Left lung (tissue), 10 donors: ENCODE measurements around the gene ZNF177. TPM values are rescaled to one million over a fixed set of nuclear protein-coding genes. Genes with fewer than 3 reads are reported as not detected.

Experiments used
- ATAC-seq: fragments of 200-7000 bp; cut with Tn5 transposase; one replicate; pipeline ENCODE4 v1.9.1; 2020; ENCODE audit warnings: moderate library complexity
- DNase-seq, 4 donors: peaks; one replicate each; pipeline ENCODE4 v3.0.0-alpha.2; 2013 to 2020
- H3K27ac ChIP-seq, 2 donors: fragments of 200-600 bp; sonication (generic) in 1 of 2; one replicate each; pipeline versions ENCODE4 v1.5.0 to v1.8.0; 2020 to 2021
- H3K27me3 ChIP-seq, 2 donors: fragments of 200-600 bp; sonication (generic) in 1 of 2; one replicate each; pipeline versions ENCODE4 v1.5.0 to v1.8.0; 2020 to 2021
- H3K36me3 ChIP-seq, 2 donors: fragments of 200-600 bp; sonication (generic) in 1 of 2; one replicate each; pipeline versions ENCODE4 v1.5.0 to v1.8.0; 2020 to 2021
- H3K4me1 ChIP-seq, 2 donors: fragments of 200-600 bp; one replicate each; pipeline ENCODE4 v1.8.0; 2021
- H3K4me3 ChIP-seq, 2 donors: fragments of 200-600 bp; sonication (generic) in 1 of 2; one replicate each; pipeline versions ENCODE4 v1.5.0 to v1.8.0; 2020 to 2021; ENCODE audit warnings: mild to moderate bottlenecking in 1 of 2
- H3K9me3 ChIP-seq, 2 donors: fragments of 200-600 bp; sonication (generic) in 1 of 2; one replicate each; pipeline versions ENCODE4 v1.5.0 to v1.8.0; 2020 to 2021
- intact Hi-C, 2 donors: fragments of 100-400 bp; cut with DNase I; formaldehyde crosslinking; loops; one replicate each; pipeline versions ENCODE4 v1.11.2 to v1.14.2; 2022
- polyA plus RNA-seq, 6 donors: library from polyadenylated mRNA; unstranded; fragments of 120-200 nt; gene quantifications; one replicate each; pipeline ENCODE4 v1.2.1, GENCODE V29; 2013; ENCODE audit not compliant: insufficient read length in 6 of 6
- total RNA-seq, 2 donors: library from RNA; stranded (reverse); fragmentation: NEBNext Ultra II Directional; extraction: Animal tissue kit (Norgen Biotek cat#: 25700); gene quantifications; one replicate each; pipeline ENCODE4 v1.2.1, GENCODE V29; 2021
- TF ChIP-seq, protein P1 (sequence below), 2 donors: fragments of 200-600 bp; sonication (generic) in 1 of 2; IDR thresholded peaks; one replicate each; pipeline versions ENCODE4 v1.5.0 to v1.8.0; 2021; ENCODE audit warnings: antibody characterized with exemption in 2 of 2
- donor health status: DM: no; HTN: yes; CAD: no.
- donor health status: DM: no; HTN: no; CAD: no.

ZNF177 gene
- total and polyA plus RNA-seq, 8 donors = 1.6 to 15.5 (median 13.2) TPM

DNA sequence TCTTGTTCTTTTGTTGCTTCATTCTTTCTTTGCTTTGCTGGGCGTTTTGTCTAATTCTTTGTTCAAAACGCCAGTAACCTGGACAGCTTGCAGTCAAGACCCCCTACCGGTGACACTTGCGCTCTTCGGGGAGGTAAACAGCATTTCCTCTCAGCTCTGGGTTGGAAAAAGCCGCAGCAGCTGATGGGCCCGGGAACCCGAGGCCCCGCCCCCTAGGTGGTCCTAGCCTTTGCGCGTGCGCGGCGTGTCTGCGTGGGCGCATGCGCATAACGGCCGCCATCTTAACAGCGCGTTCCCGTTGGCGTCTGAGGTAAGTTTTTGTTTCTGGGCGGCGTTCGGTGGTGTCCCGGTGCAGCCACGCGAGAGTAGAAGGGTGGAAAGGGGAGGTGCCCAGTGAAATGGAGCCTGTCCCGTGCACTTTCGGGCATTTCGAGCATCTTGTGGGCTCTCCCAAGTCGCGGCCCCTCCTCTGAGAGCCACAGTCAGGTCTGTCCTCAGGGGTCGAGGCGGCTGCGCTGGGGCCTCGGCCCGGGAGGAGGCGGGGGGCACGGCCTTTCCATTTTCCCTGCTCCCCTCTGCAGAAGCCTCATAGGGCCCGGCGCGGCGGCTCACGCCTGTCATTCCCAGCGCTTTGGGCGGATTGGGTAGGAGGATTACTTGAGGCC, 38.8 kb upstream of the ZNF177 start, which contains the start of gene ZNF559:
ZNF559 (plus strand) TSS at position 261 of the 665 bp plus-strand sequence. CDS start 14,371 bp downstream, outside the sequence.
- H3K4me3 ChIP-seq = peak within 1 kb of the TSS; percentile 78 to 91
- intact Hi-C loops = no loop called here
- H3K4me1 ChIP-seq = peaks cover 4 to 13% of the 10 kb centered on the region in 2 donors
- TF ChIP-seq, protein P1, sequence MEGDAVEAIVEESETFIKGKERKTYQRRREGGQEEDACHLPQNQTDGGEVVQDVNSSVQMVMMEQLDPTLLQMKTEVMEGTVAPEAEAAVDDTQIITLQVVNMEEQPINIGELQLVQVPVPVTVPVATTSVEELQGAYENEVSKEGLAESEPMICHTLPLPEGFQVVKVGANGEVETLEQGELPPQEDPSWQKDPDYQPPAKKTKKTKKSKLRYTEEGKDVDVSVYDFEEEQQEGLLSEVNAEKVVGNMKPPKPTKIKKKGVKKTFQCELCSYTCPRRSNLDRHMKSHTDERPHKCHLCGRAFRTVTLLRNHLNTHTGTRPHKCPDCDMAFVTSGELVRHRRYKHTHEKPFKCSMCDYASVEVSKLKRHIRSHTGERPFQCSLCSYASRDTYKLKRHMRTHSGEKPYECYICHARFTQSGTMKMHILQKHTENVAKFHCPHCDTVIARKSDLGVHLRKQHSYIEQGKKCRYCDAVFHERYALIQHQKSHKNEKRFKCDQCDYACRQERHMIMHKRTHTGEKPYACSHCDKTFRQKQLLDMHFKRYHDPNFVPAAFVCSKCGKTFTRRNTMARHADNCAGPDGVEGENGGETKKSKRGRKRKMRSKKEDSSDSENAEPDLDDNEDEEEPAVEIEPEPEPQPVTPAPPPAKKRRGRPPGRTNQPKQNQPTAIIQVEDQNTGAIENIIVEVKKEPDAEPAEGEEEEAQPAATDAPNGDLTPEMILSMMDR (IDR thresholded peaks at IDR 0.05) = peak in 1 of 2 donors; percentile 41
- peak; percentile 97 for ATAC-seq
- peaks cover 0 to 37% of the 10 kb centered on the region in 2 donors for H3K36me3 ChIP-seq
- no peaks in the 10 kb centered on the region for H3K27me3 ChIP-seq
- peaks cover 0 to 69% of the 10 kb centered on the region in 2 donors for H3K9me3 ChIP-seq
- peak within 1 kb of the TSS; percentile 91 for H3K27ac ChIP-seq
- DNase-seq = peak; percentile 93 to 98 (median 96)

DNA sequence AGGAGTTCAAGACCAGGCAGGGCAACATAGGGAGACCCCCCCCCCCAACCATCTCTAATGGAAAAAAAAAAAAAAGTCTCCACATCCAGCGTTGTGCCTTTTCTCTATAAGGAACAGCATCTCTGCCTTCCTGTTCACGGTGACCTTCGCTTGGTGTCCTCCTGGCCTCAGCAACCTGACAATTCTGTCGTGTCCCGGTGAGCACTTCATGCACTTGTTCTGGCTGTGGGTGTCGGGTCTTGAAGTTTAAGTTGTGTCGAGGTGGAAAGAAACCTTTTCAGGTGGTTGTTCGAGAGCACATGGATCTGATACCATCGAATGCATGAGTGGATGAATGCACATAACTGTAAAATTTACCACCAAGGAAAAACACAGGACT, 38.2 kb upstream of the ZNF177 start:
- intact Hi-C loops = no loop called here
- TF ChIP-seq, protein P1 (IDR thresholded peaks at IDR 0.05) = no peak

DNA sequence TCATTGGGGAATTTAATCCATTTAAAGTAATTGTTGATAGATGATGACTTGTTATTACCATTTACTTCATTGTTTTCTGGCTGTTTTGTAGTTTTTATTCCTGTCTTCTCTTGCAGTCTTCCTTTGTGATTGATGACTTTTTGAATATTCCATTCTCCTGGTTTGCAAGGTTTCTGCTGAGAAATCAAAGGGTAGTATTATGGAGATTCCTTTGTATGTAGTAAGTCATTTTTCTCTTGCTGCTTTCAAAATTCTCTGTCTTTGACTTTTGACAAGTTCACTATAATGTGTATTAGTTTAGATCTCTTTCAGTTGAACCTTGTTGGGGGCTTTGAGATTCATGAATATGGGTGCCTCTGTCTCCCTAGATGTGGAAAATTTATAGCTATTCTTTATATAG, 32.8 kb upstream of the ZNF177 start:
- DNase-seq (no peak), ATAC-seq (no peak)
- H3K4me1 ChIP-seq = peaks cover 0 to 2% of the 10 kb centered on the region in 2 donors
- peaks cover 23 to 100% of the 10 kb centered on the region in 2 donors for H3K9me3 ChIP-seq
- H3K36me3 ChIP-seq = peaks cover 0 to 91% of the 10 kb centered on the region in 2 donors
- H3K27ac ChIP-seq = no peak overlapping the region
- TF ChIP-seq, protein P1 (IDR thresholded peaks at IDR 0.05) = no peak
- intact Hi-C loops = no loop called here
- no peak overlapping the region for H3K4me3 ChIP-seq
- no peaks in the 10 kb centered on the region for H3K27me3 ChIP-seq

More for the DNA sequence above, 38.2 kb upstream of the ZNF177 start:
- DNase-seq (no peak), ATAC-seq (no peak)
- Histone ChIP-seq H3K4me3 (peak overlapping the region; percentile 78 to 91), H3K36me3 (peaks cover 0 to 41% of the 10 kb centered on the region in 2 donors), H3K4me1 (peaks cover 4 to 13% of the 10 kb centered on the region in 2 donors), H3K9me3 (peaks cover 3 to 70% of the 10 kb centered on the region in 2 donors), H3K27ac (peak overlapping the region; percentile 91), H3K27me3 (no peaks in the 10 kb centered on the region)

DNA sequence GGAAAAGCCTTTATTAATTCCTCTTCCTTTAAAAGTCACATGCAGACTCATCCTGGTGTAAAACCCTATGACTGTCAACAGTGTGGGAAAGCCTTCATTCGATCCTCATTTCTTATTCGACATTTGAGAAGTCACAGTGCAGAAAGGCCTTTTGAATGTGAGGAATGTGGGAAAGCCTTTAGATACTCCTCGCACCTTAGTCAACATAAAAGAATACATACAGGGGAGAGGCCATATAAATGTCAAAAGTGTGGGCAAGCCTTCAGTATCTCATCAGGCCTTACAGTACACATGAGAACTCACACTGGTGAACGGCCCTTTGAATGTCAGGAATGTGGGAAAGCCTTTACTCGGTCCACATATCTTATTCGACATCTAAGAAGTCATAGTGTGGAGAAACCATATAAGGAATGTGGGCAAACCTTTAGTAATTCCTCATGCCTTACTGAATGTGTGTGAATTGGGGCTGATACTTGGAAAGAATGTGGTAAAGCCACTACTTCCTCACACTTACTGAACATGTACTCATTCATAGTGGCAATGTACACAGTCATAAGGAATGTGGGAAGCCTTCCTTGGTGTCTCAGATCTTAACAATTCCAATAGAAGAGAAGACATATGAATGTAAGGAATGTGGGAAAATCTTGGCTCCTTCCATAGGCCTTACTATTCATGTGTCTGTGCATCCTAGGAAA, 20.1 kb upstream of the ZNF177 start:
- Histone ChIP-seq H3K27ac (no peak overlapping the region), H3K9me3 (peaks cover 41 to 100% of the 10 kb centered on the region in 2 donors), H3K4me3 (no peak overlapping the region), H3K4me1 (no peaks in the 10 kb centered on the region), H3K27me3 (no peaks in the 10 kb centered on the region), H3K36me3 (peaks cover 0 to 84% of the 10 kb centered on the region in 2 donors)
- TF ChIP-seq, protein P1 (IDR thresholded peaks at IDR 0.05) = no peak
- intact Hi-C loops = no loop called here
- DNase-seq (no peak), ATAC-seq (no peak)

DNA sequence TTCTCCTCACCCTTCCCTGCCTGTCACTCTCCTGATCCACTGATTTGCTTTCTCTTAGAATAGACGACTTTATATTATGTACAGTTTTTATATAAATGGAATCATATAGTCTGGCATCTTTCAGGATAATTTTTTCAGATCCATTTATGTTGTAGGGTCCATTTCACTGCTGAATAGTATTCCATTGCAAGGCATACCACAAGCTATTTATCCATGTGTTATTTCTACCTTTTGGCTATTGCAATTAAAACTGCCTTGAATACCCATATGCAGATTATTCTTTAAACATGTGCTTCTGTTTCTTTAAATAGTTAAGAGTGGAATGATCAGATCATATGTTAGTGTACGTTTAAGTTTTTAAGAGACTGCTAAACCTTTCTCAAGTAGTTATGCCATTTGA, 17.8 kb upstream of the ZNF177 start:
- DNase-seq (no peak), ATAC-seq (no peak)
- intact Hi-C loops = no loop called here
- peaks cover 45 to 100% of the 10 kb centered on the region in 2 donors for H3K9me3 ChIP-seq
- TF ChIP-seq, protein P1 (IDR thresholded peaks at IDR 0.05) = no peak
- no peak overlapping the region for H3K27ac ChIP-seq
- no peaks in the 10 kb centered on the region for H3K27me3 ChIP-seq
- H3K4me1 ChIP-seq = no peaks in the 10 kb centered on the region
- no peak overlapping the region for H3K4me3 ChIP-seq
- peaks cover 0 to 83% of the 10 kb centered on the region in 2 donors for H3K36me3 ChIP-seq
